T47D (cell line): ENCODE data around the gene SRSF9.
A peak's percentile ranks its signal among the peaks of the same experiment; 100 is the strongest.
"Not testable (repeated sequence)": the region's sequence is repeated elsewhere in the genome, so short reads cannot be mapped to it uniquely, and the experiment has no call there.

Experiments used
- DNase-seq, 2 experiments: peaks; one replicate each; pipeline versions ENCODE4 v3.0.0 to v3.0.0-alpha.2; 2011 to 2012; ENCODE audit warnings: low read depth in 1 of 2, low spot score in 1 of 2
- JUND ChIP-seq: IDR thresholded peaks from 2 replicates; pipeline ENCODE4 v1.6.1; 2012; ENCODE audit warnings: low read depth
- in situ Hi-C: cut with HindIII; loops from 2 replicates; pipeline ENCODE4 v1.10.0; 2016; ENCODE audit warnings: low sequenced_read_pairs, low pct_unique_long_range_greater_than_20kb

SRSF9 gene

GRCh38 chr12:120469450-120470149 is at the start of gene SRSF9:
Gene SRSF9, minus strand, starts transcription at chr12:120469748. Its CDS starts 139 bp downstream, at chr12:120469609.
- no peak for TF ChIP-seq JUND
- in situ Hi-C loops, result no loop called here
- peak; percentile 97 to 99 for DNase-seq

- in situ Hi-C loops, DNase-seq: not testable (repeated sequence)
Observed at GRCh38 chr12:120519324-120519723, 49.8 kb upstream of the SRSF9 start.

- TF ChIP-seq JUND, result no peak
- in situ Hi-C loops, result no loop called here
- DNase-seq, result no peak
Observed at GRCh38 chr12:120515496-120515895, 45.9 kb upstream of the SRSF9 start.

- DNase-seq, result no peak
- in situ Hi-C loops, result no loop called here
- TF ChIP-seq JUND, result no peak
Observed at GRCh38 chr12:120514002-120514401, 44.5 kb upstream of the SRSF9 start.

DNA sequence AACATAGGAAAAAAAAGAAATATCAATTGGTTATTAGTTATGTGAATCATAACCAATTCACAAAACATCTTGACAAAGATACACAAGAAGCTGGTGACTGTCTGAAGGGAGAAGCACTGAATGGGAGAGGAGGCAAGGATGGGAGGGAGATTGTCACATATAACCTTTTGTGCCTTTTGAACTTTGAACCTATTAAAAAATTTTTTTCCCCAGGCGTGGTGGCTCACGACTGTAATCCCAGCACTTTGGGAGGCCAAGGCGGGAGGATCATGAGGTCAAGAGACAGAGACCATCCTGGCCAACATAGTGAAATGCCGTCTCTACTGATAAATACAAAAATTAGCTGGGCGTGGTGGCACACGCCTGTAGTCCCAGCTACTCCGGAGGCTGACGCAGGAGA is 39.0 kb upstream of the SRSF9 start:
- no peak for DNase-seq
- in situ Hi-C loops, result no loop called here
- TF ChIP-seq JUND, result no peak

DNA sequence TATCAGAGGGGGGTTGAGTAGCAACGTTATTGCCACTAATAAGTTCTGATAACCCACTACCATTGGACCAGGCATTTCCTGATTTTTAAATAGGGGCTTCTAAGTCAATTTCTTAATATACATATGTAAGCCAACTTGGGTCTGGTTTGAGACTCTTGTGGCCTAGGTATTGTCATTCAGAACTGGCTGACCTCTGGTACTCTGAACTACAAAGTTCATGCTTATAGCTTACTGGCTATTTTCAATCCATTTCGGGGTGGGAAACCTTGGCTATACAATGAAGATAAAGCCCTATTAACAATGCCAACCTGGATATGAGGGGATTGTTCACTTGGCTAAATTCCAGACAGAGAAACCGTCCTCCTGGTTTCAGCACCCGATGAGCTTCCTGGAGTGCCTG is 35.0 kb upstream of the SRSF9 start:
- no peak for DNase-seq
- in situ Hi-C loops, result no loop called here
- no peak for TF ChIP-seq JUND

DNA sequence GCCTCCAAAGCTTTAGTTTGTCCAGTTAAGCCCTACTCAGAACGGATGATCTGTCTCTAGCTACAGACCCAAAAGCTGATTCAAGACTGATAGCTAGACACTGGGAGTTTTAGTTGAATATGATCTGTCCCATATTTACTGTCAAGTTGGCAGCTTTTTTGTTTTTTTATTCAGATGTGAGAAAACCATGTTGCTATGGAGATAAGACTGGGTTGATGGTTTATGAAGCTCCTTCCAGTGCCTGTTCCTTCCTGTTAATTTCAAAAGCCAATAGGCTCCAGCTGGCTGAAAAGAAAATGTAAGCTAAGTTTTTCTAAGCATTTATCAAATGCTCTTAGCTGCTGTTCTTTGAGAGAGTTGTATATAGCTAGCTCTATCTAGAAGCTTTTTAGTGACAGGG is 31.0 kb upstream of the SRSF9 start:
- no peak for DNase-seq
- in situ Hi-C loops, result no loop called here
- TF ChIP-seq JUND, result no peak

GRCh38 chr12:120498870-120499515 is 29.4 kb upstream of the SRSF9 start:
- TF ChIP-seq JUND, result no peak
- DNase-seq, result no peak
- in situ Hi-C loops, result no loop called here

GRCh38 chr12:120497524-120498150 is 28.1 kb upstream of the SRSF9 start:
- in situ Hi-C loops, result no loop called here
- DNase-seq, result no peak
- no peak for TF ChIP-seq JUND

- no peak for TF ChIP-seq JUND
- DNase-seq, result peak; percentile 43 to 53
- in situ Hi-C loops, result no loop called here
Observed at GRCh38 chr12:120496413-120497340, 27.1 kb upstream of the SRSF9 start.

DNA sequence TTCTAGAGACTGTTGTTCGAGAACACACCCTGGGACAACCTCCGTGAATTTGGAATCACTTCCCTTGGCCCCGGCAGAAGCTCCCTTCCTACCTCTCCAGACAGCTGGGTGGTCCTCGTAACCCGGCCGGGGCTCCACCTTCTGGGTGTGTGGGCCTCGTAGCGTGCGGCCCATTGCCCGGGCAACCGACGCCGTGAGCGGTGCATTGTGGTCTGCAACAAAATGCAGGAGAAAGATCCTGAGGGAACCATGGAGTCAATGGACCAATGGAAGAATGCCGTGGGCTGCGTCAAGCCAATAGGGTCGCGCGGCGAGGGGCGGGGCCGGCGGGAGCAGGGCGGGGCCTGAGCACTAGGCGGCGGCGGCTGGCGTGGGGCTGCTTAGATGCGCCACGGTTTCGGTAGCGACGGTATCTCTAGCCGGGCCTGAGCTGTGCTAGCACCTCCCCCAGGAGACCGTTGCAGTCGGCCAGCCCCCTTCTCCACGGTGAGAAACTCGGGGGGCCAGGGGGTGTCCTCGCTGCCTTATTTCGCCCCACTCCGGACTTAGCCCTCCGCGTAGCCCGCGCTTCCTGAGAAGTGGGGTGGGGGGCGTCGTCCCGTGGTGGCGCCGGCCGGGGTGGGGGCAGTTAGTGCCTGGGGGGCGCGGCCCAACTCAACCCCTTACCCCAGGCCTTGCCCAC is 26.3 kb upstream of the SRSF9 start, which contains the start of gene DYNLL1:
Gene DYNLL1 (plus strand): TSS at position 383 of the 682 bp plus-strand sequence. CDS start 309 bp downstream, outside the sequence.
- DNase-seq, result peak; percentile 96 to 98
- TF ChIP-seq JUND, result no peak
- in situ Hi-C loops, result no loop called here
